Left lung (tissue), 10 donors: Measurements from ENCODE around the gene ASB6. TPM values are rescaled to one million over a fixed set of nuclear protein-coding genes. Genes with fewer than 3 reads are reported as not detected.

ENCODE experiments used
- ATAC-seq: fragments of 200-7000 bp; cut with Tn5 transposase; one replicate; pipeline ENCODE4 v1.9.1; 2020; ENCODE audit warnings: moderate library complexity
- DNase-seq, 4 donors: peaks; one replicate each; pipeline ENCODE4 v3.0.0-alpha.2; 2013 to 2020
- H3K27ac ChIP-seq, 2 donors: fragments of 200-600 bp; sonication (generic) in 1 of 2; one replicate each; pipeline versions ENCODE4 v1.5.0 to v1.8.0; 2020 to 2021
- H3K27me3 ChIP-seq, 2 donors: fragments of 200-600 bp; sonication (generic) in 1 of 2; one replicate each; pipeline versions ENCODE4 v1.5.0 to v1.8.0; 2020 to 2021
- H3K36me3 ChIP-seq, 2 donors: fragments of 200-600 bp; sonication (generic) in 1 of 2; one replicate each; pipeline versions ENCODE4 v1.5.0 to v1.8.0; 2020 to 2021
- H3K4me1 ChIP-seq, 2 donors: fragments of 200-600 bp; one replicate each; pipeline ENCODE4 v1.8.0; 2021
- H3K4me3 ChIP-seq, 2 donors: fragments of 200-600 bp; sonication (generic) in 1 of 2; one replicate each; pipeline versions ENCODE4 v1.5.0 to v1.8.0; 2020 to 2021; ENCODE audit warnings: mild to moderate bottlenecking in 1 of 2
- H3K9me3 ChIP-seq, 2 donors: fragments of 200-600 bp; sonication (generic) in 1 of 2; one replicate each; pipeline versions ENCODE4 v1.5.0 to v1.8.0; 2020 to 2021
- intact Hi-C, 2 donors: fragments of 100-400 bp; cut with DNase I; formaldehyde crosslinking; loops; one replicate each; pipeline versions ENCODE4 v1.11.2 to v1.14.2; 2022
- polyA plus RNA-seq, 6 donors: library from polyadenylated mRNA; unstranded; fragments of 120-200 nt; gene quantifications; one replicate each; pipeline ENCODE4 v1.2.1, GENCODE V29; 2013; ENCODE audit not compliant: insufficient read length in 6 of 6
- total RNA-seq, 2 donors: library from RNA; stranded (reverse); fragmentation: NEBNext Ultra II Directional; extraction: Animal tissue kit (Norgen Biotek cat#: 25700); gene quantifications; one replicate each; pipeline ENCODE4 v1.2.1, GENCODE V29; 2021
- TF ChIP-seq, protein P1 (sequence below), 2 donors: fragments of 200-600 bp; sonication (generic) in 1 of 2; IDR thresholded peaks; one replicate each; pipeline versions ENCODE4 v1.5.0 to v1.8.0; 2021; ENCODE audit warnings: antibody characterized with exemption in 2 of 2
- donor health status: DM: no; HTN: yes; CAD: no.
- donor health status: DM: no; HTN: no; CAD: no.

ASB6 gene
- total and polyA plus RNA-seq, 8 donors: 14.0 to 18.0 (median 15.7) TPM

DNA sequence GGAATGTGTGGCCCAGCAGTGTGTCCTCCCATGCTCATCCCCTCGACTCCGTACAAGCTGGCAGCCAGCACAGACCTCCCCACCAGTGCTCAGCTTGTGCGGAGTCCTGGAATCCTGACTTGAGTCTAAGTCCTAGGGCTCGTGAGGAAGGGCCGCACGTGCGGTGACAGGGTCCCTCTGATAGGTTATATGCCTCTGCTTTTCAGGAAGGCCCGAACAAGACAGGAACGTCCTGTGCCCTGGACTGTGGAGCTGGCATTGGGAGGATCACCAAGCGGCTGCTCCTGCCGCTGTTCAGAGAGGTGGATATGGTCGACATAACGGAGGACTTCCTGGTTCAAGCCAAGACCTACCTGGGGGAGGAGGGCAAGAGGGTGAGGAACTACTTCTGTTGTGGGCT lies 8.1 kb downstream of the ASB6 start:
- DNase-seq (peak in 1 of 4 donors; percentile 57), ATAC-seq (no peak)
- Histone ChIP-seq H3K4me3 (no peak overlapping the region), H3K27ac (no peak overlapping the region), H3K9me3 (no peaks in the 10 kb centered on the region), H3K4me1 (peaks cover 0 to 33% of the 10 kb centered on the region in 2 donors), H3K36me3 (peaks cover 0 to 76% of the 10 kb centered on the region in 2 donors), H3K27me3 (no peaks in the 10 kb centered on the region)
- intact Hi-C loops: loop anchor here in 1 of 2 donors (10.0 kb wide), 1 partner anchor 161 kb away; no protein-coding TSS in a partner anchor
- TF ChIP-seq, protein P1, sequence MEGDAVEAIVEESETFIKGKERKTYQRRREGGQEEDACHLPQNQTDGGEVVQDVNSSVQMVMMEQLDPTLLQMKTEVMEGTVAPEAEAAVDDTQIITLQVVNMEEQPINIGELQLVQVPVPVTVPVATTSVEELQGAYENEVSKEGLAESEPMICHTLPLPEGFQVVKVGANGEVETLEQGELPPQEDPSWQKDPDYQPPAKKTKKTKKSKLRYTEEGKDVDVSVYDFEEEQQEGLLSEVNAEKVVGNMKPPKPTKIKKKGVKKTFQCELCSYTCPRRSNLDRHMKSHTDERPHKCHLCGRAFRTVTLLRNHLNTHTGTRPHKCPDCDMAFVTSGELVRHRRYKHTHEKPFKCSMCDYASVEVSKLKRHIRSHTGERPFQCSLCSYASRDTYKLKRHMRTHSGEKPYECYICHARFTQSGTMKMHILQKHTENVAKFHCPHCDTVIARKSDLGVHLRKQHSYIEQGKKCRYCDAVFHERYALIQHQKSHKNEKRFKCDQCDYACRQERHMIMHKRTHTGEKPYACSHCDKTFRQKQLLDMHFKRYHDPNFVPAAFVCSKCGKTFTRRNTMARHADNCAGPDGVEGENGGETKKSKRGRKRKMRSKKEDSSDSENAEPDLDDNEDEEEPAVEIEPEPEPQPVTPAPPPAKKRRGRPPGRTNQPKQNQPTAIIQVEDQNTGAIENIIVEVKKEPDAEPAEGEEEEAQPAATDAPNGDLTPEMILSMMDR (IDR thresholded peaks at IDR 0.05): no peak

DNA sequence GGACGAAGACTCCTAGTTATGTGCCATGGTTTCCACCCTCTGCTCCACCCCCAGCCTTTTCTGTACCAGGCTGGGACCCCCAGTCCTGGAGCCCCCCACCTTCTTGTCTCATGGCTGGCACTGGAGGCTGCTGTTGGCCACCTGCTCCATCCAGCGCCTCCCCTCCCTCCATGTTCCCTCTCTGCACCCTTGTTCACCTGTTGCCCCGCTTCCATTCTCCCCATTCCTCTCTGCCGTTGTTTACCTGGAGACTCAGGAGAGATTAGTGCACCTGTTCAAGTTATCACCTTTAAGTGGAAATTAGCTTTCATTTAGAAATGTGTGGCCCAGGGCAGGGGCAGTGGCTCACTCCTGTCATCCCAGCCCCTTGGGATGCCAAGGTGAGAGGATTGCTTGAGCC lies 8.7 kb downstream of the ASB6 start:
- Histone ChIP-seq H3K36me3 (peaks cover 0 to 73% of the 10 kb centered on the region in 2 donors), H3K9me3 (no peaks in the 10 kb centered on the region), H3K4me3 (no peak overlapping the region), H3K4me1 (peaks cover under 1 to 40% of the 10 kb centered on the region in 2 donors), H3K27me3 (no peaks in the 10 kb centered on the region), H3K27ac (no peak overlapping the region)
- intact Hi-C loops: loop anchor here in 1 of 2 donors (10.0 kb wide), 1 partner anchor 162 kb away; no protein-coding TSS in a partner anchor
- TF ChIP-seq, protein P1 (IDR thresholded peaks at IDR 0.05): no peak
- DNase-seq (peak in 1 of 4 donors; percentile 19), ATAC-seq (no peak)

DNA sequence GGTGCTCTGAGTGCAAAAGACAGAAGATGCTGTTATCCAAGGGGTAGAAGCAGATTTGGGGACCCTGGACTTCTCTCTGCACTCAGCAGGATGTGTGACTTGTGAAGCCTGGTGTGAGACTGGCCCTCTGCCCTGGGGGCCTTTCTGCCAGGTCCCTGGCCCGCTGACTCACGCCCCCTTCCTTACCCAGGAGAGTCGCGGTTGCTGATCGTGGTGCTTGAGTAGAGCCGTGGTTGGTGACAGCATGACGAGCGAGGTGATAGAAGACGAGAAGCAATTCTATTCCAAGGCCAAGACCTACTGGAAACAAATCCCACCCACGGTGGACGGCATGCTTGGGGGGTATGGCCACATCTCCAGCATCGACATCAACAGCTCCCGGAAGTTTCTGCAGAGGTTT lies 9.5 kb downstream of the ASB6 start:
- Histone ChIP-seq H3K36me3 (peaks cover 0 to 66% of the 10 kb centered on the region in 2 donors), H3K4me1 (peaks cover 8 to 47% of the 10 kb centered on the region in 2 donors), H3K9me3 (no peaks in the 10 kb centered on the region), H3K27me3 (no peaks in the 10 kb centered on the region), H3K4me3 (no peak overlapping the region), H3K27ac (no peak overlapping the region)
- DNase-seq (peak in 1 of 4 donors; percentile 47), ATAC-seq (no peak)
- TF ChIP-seq, protein P1 (IDR thresholded peaks at IDR 0.05): no peak
- intact Hi-C loops: loop anchor here in 1 of 2 donors (10.0 kb wide), 1 partner anchor 162 kb away; no protein-coding TSS in a partner anchor

DNA sequence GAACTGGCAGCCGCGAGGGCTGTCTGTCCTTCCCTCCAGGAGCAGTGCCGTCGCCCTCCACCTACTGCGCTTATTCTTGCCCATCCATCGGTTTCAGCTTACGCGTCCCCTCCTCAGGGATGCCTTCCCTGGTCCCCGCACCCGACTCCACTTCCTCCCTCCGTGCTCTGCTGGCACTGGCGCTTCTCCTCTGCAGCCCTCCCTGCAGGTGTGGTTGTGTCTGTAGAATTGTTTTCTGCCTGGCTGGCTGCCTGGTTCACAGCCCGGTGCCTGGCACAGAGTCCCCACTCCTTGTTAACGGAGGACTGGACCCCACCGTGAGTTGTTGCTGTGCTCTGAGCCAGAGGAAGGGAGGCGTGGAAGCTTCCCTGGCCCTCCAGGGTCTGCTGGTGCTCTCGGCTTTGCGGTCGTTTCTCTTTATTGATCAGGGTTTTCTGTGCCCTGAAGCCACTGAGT lies 10.2 kb downstream of the ASB6 start:
- Histone ChIP-seq H3K27ac (no peak overlapping the region), H3K9me3 (no peaks in the 10 kb centered on the region), H3K36me3 (peaks cover 0 to 58% of the 10 kb centered on the region in 2 donors), H3K27me3 (no peaks in the 10 kb centered on the region), H3K4me1 (peaks cover 14 to 48% of the 10 kb centered on the region in 2 donors), H3K4me3 (no peak overlapping the region)
- TF ChIP-seq, protein P1 (IDR thresholded peaks at IDR 0.05): no peak
- DNase-seq (peak in 1 of 4 donors; percentile 61), ATAC-seq (no peak)
- intact Hi-C loops: loop anchor here in 1 of 2 donors (10.0 kb wide), 1 partner anchor 163 kb away; no protein-coding TSS in a partner anchor

DNA sequence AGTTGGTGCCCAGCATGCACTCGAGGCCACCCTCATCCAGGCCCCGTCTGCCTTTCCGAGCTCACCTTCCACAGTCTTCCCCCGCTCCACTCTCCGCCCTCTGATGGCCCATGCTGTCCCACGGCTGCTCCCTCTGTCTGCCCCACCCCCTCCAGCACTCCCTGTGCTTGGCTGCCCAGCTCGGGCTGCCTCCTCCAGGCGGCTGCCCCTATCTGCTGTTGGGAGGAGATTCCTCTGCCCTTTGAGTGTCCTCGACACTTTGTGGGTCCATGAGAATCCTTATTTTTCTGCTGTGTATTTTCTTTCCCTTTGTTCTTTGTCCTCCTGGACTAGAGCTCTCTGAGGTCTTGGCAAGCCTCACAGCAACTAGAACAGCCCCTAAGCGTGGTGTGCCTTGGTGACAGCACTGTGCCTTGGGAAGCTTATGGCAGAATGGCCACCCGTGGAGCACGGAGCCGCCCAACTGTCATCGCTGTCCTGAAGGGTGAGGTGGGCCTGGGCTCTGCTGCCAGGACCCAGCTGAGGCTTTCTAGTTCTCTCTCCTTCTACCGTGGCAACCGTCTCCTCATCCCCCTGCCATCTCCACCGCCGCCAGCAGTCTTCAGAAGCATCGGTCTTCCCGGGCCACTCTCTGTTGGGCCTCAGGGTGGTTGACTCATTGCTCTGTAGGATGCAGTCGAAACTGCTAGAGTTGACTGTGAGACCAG lies 10.8 kb downstream of the ASB6 start:
- H3K27ac ChIP-seq: no peak overlapping the region

More for the DNA sequence above, 10.8 kb downstream of the ASB6 start:
- H3K4me3 ChIP-seq: no peak overlapping the region
- intact Hi-C loops: loop anchor here in 1 of 2 donors (10.0 kb wide), 1 partner anchor 164 kb away; no protein-coding TSS in a partner anchor
- peaks cover 0 to 53% of the 10 kb centered on the region in 2 donors for H3K36me3 ChIP-seq
- TF ChIP-seq, protein P1 (IDR thresholded peaks at IDR 0.05): no peak
- no peaks in the 10 kb centered on the region for H3K9me3 ChIP-seq
- peaks cover 14 to 48% of the 10 kb centered on the region in 2 donors for H3K4me1 ChIP-seq
- no peaks in the 10 kb centered on the region for H3K27me3 ChIP-seq
- ATAC-seq: no peak
- DNase-seq: peak in 1 of 4 donors; percentile 47
